GM19025 (cell line): ENCODE results near the gene LOXHD1.

Experiments used
- ATAC-seq: cut with Tn5 transposase; IDR thresholded peaks from one replicate; pipeline ENCODE4 v1.9.1; 2021; ENCODE audit warnings: mild to moderate bottlenecking, low read depth, moderate library complexity; ENCODE audit not compliant: unreplicated experiment

Gene LOXHD1

DNA sequence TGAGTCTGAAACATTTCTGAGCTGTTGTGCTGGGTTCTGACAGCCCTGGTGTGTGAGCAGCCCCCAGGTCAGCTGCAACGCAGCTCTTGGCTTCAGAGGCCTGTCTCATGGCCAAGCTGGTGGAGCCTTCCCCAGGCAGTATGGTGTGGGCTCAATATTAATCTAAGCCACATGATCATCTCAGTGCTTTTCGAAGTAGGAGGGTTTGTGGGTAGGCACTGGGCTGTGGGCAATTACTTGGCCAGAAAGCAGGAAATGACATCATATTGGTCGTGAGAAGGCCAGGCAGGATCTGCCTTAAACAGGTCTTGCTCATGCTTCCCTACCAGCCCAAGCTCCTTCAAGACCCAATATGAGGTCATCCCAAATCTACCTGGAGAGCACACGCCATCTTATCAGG is 26.9 kb downstream of the LOXHD1 start:
- no peak for ATAC-seq

DNA sequence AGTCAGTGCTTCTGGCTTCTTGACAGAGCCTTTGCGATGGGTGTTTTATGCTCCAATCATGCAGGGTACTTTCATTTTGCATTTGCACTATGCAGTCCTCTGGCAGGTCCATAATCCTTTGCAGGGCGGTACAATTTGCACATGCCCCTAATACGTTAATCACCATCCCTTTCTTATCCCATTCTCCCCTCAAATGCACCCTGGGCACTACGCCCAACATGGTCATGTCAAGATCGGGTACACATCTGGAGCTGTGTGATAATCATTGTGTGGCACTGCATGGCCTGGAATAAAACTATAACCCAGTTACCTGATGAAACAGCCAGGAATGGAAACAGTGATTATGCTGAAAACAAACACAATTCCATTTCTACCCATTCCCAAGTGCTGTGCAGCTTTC is 27.7 kb downstream of the LOXHD1 start:
- no peak for ATAC-seq

DNA sequence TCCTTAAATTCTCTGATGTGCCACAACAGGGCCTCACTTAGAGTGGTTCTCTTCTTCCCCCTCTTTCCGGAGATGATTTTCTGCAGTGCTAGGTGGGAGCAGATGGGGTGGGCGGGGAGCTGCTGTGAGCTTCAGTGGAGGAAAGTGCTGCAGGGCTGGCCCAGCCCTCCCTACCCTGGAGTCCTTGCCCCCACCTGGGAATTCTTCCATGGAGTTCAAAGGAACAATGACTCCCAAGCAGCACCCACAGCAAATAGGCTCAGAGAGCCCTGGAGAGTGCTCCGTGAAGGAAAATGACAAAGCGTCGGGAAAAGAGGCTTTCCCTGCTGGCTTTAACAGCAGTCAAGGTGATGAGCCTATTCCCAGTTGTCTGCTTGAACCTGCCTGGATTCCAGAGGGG is 28.8 kb downstream of the LOXHD1 start:
- ATAC-seq: no peak

DNA sequence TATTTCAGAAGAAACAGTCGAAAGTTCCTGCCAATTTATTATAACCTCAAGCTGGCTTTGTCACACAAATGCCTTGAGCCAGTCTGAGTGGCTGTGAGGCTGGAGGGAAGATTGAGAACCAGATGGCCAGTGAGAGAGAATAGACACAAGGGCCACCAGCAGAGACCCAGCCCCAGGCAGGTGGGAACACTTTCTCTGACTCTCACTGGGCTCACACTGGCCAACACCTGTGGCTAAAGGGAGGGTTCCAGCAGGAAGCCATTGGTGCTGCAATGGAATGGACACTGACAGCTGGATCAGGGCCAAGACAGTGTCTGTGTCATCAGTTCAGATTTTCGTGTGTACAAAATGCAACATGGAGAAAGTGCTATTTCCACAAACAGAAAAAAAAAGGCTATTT is 29.9 kb downstream of the LOXHD1 start:
- no peak for ATAC-seq

DNA sequence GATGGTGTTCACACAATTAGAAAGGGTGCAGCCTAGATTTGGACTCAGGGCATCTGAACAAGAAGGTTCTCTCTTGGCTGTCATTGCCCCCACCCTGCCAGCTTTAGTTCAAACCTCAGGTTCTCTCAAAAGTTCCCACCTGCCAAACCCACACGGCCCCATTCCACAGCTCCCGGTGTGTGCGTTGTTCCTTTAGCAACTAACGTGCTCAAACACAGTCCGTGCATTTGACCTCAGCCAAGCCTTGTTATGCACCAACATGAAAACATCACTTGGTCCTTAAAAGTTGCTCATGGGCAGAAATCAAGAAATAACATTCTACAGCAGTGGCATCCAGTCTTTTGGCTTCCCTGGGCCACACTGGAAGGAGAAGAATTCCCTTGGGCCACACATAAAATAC is 32.0 kb downstream of the LOXHD1 start:
- ATAC-seq: no peak

DNA sequence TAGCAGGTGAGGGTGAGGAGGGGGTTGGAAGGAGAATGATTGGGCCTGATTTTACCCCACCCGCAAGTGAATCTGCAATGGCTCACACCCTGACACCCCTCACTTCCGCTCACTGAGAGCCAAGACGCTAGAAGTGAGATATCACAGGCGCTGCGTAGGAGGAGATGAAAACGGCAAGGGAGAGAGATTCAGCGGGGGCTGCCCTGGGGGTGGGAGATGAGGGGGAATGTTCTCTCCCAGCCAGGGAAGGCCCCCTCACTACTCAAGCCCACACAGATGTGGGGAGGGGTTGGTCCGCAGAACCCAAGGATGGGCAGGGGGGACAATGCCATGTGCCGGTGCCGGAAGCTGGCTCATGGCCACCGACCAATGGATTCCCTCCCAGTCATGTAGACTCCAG is 32.9 kb downstream of the LOXHD1 start:
- ATAC-seq: no peak

DNA sequence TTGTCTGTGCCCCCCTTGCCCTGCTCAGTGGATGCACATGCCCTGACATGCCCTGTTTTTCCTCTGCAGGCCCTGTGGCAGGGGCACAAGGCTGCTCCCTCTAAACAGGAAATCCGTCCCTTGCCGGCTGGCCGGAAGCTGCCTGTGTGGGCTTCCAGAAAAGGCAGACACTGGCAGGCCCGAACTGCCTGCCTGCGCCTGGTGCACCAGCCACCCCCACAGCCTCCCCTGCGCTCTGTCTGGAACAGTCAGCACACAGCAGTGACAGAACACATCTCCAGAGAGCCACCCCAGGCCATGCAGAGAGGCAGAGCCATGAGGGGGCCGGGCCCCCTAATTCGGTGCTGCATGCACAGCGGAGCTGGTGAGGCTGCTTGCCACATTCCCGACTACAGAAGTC is 33.5 kb downstream of the LOXHD1 start:
- no peak for ATAC-seq

DNA sequence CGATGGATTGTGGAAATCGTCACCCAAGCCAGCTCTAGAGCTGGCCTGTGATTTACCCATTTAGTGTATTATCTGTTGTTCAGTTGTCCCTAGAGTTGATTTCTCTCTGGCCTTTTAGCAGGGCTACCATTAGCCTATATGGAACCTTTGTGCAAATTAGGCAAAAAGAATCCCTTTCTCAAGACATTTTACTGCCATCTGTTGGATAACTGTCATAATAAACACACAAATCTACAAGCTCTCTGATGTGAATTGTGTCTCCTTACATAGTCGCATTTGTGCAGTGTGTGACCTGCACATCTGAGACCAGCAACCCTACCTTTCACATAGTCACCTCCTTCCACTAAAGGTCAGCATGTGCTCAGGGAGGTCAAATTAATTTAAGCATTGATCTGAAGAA is 34.0 kb downstream of the LOXHD1 start:
- no peak for ATAC-seq

DNA sequence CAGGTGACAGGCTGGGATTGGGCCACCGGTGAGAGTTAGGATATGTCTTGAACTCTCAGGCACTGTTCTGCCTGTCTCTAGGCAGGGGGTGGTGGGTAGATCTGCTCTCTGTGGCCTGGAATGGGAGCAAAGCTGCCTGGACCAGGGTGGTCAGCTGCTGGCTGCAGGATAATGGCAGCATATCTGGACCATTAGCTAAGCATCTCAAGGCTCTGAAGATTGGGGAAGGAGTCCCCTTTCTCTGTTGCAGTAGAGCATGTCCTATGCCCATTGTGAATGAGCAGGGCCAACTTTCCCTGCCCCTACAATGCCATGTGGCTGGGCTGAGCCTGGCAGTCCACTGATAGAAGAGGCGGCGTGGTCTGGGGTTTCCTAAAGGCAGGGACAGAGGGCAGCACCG is 34.6 kb downstream of the LOXHD1 start:
- no peak for ATAC-seq

DNA sequence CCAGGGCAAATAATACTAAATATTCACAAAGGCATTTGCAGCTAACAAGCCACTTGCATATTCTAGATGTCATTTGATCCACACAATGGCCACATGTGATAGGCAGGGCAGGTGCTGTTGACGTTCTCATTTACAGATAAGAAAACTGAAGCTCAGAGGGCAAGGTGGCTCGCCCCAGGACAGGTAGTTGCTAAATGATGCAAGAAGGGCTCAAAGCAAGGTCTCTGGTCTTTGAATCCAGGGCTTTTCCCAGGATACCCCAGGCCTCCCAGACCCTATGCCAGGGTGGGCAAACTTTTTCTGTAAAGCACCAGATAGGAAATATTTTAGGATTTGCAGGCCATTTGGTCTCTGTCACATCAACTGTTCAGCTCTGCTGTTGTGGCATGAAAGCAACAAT is 35.1 kb downstream of the LOXHD1 start:
- no peak for ATAC-seq

DNA sequence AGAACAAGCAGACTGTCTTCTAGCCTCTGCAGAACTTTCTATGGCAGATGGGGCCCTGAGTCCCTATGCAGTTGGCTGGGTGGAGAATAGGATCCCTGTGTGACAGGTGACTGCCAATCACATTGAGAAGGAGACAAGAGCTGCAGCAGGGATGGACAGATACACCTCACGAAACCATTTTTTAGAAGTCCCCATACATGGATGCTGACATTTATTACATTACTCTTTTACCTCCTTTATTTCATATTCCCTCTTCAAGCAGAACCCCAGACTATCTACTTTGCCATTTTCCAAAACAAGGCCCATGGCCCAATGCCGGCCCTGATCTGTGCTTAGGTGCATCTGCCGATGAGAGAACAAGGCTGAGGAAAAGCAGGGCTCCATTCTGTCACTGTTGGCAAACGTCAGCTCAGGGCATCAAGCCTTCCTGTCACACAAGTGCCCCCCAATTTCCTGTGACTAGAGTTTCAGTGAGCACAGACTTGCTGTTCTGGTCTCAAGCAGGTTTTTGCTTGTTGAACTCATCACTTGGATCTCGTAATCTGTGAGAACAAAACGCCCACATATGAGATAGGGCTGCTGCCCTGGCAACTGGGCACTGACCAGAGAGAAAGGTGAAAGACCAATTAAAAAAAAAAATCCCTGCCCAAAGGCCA is 35.8 kb downstream of the LOXHD1 start:
- ATAC-seq: no peak

DNA sequence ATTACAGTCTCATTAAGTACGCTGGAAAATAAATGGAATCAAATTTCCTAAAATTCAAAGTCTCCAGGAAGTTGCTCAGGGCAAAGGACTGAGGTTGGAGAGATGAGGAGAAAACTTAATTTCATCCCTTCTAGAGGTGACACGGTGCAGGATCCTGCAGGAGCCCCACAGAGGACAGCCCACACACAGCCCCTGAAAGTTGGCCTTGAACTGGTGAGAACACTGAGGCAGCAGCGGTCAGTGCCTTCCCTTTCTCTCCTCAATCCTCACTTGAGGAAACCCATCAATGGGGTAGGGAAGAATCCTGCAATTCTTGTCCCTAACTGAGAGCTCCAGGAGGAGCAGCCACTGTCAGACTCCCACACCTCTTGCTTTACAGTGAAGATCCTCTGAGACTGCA is 37.5 kb downstream of the LOXHD1 start:
- no peak for ATAC-seq

DNA sequence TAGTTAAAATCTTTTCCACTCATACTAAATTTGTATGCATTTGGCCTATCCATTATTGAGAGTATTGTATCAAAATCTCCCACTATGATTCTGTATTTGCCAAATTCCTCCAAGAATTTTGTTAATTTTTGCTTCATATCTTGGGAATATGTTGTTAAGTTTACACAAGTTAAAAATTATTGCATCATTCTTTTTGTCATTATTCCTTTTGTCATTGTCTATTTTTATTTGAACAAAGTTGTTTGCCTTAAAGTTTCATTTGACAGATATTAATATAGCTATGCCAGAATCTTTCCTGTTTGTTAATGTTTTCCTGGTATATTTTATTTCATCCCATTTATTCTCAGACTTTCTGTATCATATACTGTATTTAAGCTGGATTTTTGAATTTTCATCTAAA is 41.3 kb downstream of the LOXHD1 start:
- no peak for ATAC-seq

DNA sequence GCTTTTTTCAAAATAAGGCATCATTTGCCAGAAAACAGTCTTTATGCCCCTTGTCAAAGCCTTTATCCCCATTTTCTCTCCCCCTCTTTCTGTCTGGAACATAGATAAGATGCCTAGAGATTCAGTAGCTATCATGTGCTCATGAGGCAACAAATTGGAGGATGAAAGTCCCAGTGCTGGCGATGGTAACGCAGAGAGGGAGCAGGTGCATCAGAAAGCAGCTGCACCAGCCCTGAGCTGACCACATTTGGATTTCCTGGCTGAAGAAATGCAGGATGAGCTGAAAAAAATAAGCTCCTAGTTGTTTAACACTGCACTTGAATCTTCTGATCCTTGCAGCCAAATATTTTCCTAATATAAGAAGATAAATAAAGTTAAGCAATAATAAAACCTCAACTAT is 48.0 kb downstream of the LOXHD1 start:
- ATAC-seq: no peak

DNA sequence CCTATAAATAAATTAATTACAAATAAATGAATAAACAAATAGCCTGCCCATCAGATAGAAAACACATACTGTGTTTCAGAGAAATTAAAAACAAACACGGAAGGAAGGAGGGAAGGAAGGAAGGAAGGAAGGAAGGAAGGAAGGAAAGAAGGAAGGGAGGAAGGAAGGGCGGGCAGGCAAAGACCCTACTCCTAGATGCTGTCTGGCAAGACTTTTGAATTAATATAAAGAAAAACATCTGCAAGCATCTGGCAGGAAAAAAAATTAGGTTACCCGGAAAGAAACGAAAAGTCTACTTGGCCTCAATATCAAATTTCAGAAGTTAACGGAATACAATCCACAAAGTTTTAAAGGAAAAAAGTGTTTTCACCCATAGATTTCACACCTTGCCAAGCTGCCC is 49.1 kb downstream of the LOXHD1 start:
- no peak for ATAC-seq

DNA sequence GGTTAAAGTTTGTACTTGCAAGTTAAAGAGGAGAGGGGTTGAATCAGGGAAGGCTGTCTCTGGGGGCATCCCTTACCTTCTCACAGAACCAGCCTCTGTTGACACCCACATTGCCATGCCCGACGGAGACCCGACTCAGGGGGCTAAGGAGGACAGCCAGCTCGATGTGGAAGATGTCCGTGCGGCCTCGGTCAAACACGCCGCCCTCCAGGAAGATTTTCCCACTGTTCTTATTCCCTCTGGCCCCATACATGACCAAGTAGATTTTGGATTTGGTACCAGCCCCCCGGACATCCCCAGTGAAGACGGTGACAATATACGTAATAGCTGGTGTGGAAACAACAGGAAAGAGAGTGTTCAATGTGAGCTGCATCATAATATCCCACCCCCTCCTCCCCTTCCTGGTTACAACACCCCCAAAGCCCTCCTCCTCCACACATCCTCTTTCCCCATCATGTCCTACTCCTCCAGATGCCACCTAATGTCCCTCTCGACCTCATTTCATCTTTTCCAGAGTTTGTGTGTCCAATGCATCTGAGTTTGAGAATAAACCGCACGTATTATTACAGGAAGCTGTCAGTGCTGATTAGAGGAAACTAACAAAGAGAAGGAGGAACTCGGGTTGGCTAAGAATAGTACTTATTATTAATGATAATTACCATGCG is 55.7 kb downstream of the LOXHD1 start:
- no peak for ATAC-seq

DNA sequence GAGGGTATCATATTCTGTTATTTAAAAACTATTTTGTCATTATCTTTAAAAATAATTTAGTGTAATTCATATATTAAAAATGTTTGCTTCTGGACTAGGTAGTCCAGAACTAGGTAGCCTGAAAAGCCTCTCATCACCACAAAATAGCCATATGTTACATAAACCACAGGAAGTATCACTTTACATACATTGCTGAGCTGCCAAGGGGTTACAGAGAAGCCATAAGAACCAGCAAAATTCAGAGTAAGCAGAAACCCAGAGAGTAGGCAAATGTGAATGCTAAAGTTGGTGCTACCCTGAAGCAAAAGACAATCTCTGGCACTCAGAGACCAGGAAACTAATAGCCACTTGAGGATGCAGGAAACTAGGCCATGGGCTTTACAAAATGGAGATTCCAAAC is 60.9 kb downstream of the LOXHD1 start:
- ATAC-seq: no peak

DNA sequence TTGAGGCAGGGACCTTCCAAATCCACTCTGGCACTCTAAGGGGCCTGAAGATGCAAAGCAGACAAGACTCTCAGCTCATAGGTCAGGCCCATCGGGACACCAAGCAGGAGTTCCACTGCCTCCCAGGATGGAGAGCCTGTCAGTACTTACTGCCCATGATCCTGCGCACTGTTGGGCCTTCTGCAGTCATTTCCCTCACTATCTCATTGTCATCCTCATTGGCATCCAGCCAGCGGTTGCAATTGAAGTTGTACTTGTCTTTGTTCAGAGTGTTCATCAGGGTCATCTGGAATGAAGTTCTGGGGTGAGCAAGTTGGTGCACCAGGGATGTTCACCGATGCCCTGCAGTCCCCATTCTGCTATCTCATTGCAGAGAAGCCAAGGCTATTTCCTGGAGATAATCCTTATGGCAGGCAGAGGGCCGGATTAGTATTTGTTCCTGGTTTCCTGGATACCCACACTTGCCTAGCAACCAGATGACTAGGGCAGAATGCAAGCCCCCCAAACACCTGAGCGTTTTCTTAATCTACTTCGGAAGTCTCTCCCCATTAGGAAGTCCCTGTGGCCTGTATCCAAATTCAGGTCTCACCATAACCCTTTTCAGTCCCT is 65.1 kb downstream of the LOXHD1 start:
- no peak for ATAC-seq

DNA sequence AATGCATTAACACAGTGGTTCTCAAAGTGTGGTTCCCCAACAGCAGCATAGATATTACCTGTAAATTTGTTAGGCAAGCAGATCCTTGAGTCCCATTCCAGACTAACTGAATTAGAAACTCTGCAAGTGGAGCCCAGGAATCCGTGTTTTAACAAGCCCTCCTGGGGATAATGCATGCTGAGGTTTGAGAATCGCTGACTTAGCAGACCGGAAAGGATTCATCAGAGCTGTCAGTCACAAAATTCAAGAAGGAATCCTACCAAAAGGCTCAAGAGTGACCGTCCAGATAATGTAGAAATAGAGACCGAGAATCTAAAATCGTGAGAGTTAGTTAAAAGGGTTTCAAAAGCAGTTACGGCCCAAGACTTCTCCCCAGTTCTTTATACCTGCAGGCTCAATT is 66.9 kb downstream of the LOXHD1 start:
- ATAC-seq: no peak

DNA sequence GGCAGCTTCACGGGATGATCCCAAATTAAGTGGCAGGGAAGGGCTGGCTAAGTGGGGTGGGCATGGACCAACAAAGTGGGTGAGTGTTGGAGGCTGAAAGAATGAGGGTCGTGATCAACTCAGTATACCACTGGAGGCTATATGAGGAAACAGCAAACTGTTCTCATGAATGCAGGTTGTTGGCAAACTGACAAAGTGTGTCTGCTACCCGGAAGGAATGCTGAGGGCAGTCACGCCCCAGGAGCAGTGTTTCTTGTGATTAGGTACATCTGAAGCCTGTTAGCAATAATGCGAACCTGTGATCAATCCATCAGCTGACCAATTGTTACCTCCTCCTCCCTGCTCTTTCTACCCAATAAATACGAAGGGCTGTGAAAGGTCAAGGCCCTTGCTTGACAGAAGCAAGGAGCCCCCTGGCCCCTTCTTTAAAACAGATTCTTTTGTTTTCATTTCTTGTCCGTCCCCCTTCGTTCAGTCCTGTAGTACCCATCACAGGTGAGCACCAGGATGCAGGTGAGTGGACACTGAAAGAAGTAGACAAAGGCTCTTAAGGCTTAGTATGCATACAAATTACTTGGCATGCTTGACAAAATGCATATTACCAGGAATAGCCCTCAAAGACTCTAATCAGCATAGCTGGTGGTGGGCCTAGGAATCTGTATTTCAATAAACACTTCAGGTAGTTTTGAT is 67.9 kb downstream of the LOXHD1 start:
- ATAC-seq: no peak

DNA sequence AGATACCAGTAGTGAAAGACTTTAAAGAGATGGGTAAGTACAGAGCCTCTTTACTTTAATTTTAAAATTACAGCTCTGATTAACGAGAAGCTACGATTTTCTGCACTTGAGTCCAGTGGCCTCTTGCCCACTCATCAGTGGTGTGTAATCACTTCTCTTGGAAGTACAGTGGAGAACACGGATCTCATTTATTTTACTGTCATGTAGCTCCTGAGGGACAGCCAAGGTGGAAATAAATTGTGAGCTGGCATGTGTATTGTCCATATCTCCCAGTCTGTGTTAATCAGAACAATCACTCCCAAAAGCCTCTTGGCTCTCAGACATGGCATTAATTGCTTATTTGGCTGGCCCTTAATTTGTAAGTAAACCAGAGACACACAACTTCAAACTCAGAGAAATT is 69.4 kb downstream of the LOXHD1 start:
- no peak for ATAC-seq

DNA sequence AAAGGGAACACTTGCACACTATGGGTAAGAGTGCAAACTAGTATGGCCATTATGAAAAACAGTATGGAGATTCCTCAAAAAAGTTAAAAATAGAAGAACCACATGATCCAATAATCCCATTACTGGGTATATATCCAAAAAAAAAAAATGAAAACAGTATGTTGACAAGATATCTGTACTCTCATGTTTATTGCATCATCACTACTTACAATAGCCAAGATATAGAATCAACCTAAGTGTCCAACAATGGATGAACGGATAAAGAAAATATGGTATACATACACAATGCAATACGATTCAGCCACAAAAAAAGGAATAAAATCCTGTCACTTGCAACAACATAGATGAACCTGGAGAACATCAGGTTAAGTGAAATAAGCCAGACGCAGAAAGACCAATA is 73.3 kb downstream of the LOXHD1 start:
- ATAC-seq: no peak
